Measurements from ENCODE around the gene PLCD3.

Gene PLCD3

DNA sequence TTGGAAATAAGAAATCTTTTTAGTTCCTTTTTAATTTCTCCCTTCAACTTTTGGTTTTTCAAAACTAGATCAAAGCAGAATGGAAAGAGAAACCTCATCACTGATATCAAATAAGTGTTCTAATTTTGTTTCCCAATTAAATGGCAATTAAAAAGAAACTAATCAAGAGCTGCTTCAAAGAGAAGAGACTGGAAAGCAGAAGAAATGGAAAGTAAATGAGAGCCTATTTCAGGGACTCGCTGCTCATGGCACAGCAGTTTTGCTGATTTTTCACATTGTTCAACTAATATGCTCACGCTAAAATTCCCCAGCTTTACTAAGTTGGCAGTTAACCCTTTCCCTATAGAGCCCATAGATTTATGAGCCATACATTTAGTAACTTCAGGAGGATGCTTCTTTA lies 64.7 kb downstream of the PLCD3 start:
- Histone ChIP-seq H3K27ac (replicated peaks) (no peak overlapping the region), H3K4me3 (replicated peaks; ENCODE audit: insufficient read depth, low read length) (no peak overlapping the region), H3K27me3 (ENCODE audit: insufficient read depth, poor library complexity, severe bottlenecking) (no peaks in the 10 kb centered on the region)
- no peak for DNase-seq (ENCODE audit: low read depth in 1 of 2, low spot score in 1 of 2)
- TF ChIP-seq SPI1 (IDR thresholded peaks at IDR 0.05; ENCODE audit: borderline replicate concordance, low read depth) = no peak
- TF ChIP-seq REST (IDR thresholded peaks at IDR 0.05; ENCODE audit: insufficient replicate concordance, low read depth) = no peak
- TF ChIP-seq, protein P1, sequence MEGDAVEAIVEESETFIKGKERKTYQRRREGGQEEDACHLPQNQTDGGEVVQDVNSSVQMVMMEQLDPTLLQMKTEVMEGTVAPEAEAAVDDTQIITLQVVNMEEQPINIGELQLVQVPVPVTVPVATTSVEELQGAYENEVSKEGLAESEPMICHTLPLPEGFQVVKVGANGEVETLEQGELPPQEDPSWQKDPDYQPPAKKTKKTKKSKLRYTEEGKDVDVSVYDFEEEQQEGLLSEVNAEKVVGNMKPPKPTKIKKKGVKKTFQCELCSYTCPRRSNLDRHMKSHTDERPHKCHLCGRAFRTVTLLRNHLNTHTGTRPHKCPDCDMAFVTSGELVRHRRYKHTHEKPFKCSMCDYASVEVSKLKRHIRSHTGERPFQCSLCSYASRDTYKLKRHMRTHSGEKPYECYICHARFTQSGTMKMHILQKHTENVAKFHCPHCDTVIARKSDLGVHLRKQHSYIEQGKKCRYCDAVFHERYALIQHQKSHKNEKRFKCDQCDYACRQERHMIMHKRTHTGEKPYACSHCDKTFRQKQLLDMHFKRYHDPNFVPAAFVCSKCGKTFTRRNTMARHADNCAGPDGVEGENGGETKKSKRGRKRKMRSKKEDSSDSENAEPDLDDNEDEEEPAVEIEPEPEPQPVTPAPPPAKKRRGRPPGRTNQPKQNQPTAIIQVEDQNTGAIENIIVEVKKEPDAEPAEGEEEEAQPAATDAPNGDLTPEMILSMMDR (IDR thresholded peaks at IDR 0.05; ENCODE audit: insufficient read depth, low read length) = no peak
- no peak for TF ChIP-seq GABPA (IDR thresholded peaks at IDR 0.05; ENCODE audit: low read depth)
- no peak for TF ChIP-seq POLR2AphosphoS5 (IDR thresholded peaks at IDR 0.05; ENCODE audit: low read depth)

DNA sequence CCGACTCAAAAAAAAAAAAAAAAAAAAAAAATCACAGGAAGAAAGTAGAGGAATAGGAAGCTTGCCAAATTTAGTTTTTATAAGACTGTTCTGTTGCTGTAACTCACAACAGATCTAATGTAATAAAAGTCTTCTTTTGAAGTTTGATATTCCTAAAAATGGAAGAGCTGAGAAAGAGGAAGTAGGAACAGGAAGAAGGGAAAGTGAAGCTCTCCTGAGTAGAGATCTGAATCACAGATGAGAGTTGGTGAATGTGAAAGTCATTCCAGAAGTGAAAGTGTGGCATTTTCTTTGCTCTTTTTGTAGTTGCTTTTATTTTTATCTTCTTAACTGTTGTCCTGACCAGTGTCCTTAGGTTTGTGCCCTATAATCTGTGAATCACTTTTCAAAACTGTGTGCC lies 69.1 kb downstream of the PLCD3 start:
- TF ChIP-seq POLR2AphosphoS5 (IDR thresholded peaks at IDR 0.05; ENCODE audit: low read depth) = no peak
- TF ChIP-seq, protein P1 (IDR thresholded peaks at IDR 0.05; ENCODE audit: insufficient read depth, low read length) = no peak
- TF ChIP-seq GABPA (IDR thresholded peaks at IDR 0.05; ENCODE audit: low read depth) = no peak
- peak; percentile 76; the same call in 1 of the 2 replicates for TF ChIP-seq SPI1 (IDR thresholded peaks at IDR 0.05; ENCODE audit: borderline replicate concordance, low read depth)
- peak in 1 of 2 experiments; percentile 45 for DNase-seq (ENCODE audit: low read depth in 1 of 2, low spot score in 1 of 2)
- H3K27ac ChIP-seq (replicated peaks) = no peak overlapping the region
- H3K4me3 ChIP-seq (replicated peaks; ENCODE audit: insufficient read depth, low read length) = peak overlapping the region; percentile 21; the same call in 1 of the 2 replicates
- H3K27me3 ChIP-seq (ENCODE audit: insufficient read depth, poor library complexity, severe bottlenecking) = no peaks in the 10 kb centered on the region

DNA sequence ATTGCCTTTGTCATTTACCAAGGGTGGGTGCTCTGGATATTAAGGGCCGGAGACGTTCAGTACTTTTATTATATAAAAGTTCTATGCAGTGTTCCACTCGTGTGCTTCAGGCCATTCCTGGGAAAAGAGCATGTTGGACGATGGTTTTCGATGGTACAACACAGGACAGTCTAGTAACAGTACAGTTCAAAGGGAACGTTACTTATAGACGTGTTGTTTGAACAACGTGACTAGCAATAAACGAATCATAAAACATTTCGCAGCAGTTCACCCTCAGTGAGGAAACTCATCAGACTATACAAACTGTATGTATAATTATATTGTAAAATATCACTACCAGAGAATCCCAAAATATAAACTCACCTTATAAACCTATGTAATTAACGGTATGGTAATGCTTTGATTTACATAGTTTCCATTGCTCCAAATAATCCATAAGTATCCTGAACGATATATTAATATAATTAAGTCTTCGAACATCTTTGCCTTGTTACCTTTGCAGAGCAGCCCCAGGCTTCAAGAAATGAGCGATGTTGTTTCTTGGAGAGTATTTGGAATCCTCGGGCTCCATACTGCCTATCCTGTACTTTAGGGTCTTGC lies 70.6 kb downstream of the PLCD3 start:
- TF ChIP-seq POLR2AphosphoS5 (IDR thresholded peaks at IDR 0.05; ENCODE audit: low read depth) (no peak), REST (IDR thresholded peaks at IDR 0.05; ENCODE audit: insufficient replicate concordance, low read depth) (no peak), GABPA (IDR thresholded peaks at IDR 0.05; ENCODE audit: low read depth) (no peak), SPI1 (IDR thresholded peaks at IDR 0.05; ENCODE audit: borderline replicate concordance, low read depth) (no peak)
- TF ChIP-seq, protein P1 (IDR thresholded peaks at IDR 0.05; ENCODE audit: insufficient read depth, low read length) = no peak
- Histone ChIP-seq H3K27me3 (ENCODE audit: insufficient read depth, poor library complexity, severe bottlenecking) (no peaks in the 10 kb centered on the region), H3K4me3 (replicated peaks; ENCODE audit: insufficient read depth, low read length) (peak overlapping the region; percentile 77), H3K27ac (replicated peaks) (peak overlapping the region; percentile 91)
- no peak for DNase-seq (ENCODE audit: low read depth in 1 of 2, low spot score in 1 of 2)
